ENCODE results near the gene TCF15.

TCF15 gene

DNA sequence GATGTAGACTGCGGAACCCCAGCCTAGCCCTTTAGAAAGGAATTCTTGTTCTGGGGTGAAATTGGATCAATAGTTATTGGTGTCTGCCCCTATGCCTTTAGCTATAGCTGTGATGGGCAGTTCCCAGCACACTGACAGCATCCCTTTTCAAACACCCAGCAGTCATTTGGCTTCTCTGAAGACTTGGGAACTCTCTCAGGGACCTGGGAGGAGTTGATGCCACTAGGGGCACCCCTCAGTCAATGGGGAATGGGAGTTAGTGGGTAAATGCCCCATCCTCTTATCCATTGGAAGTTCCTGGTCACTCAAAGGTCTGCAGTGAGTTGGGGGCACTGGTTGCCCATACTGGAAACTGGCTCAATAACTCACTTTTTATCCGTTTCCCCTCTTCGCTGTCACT is 34.9 kb downstream of the TCF15 start:
- ATAC-seq, result no peak

DNA sequence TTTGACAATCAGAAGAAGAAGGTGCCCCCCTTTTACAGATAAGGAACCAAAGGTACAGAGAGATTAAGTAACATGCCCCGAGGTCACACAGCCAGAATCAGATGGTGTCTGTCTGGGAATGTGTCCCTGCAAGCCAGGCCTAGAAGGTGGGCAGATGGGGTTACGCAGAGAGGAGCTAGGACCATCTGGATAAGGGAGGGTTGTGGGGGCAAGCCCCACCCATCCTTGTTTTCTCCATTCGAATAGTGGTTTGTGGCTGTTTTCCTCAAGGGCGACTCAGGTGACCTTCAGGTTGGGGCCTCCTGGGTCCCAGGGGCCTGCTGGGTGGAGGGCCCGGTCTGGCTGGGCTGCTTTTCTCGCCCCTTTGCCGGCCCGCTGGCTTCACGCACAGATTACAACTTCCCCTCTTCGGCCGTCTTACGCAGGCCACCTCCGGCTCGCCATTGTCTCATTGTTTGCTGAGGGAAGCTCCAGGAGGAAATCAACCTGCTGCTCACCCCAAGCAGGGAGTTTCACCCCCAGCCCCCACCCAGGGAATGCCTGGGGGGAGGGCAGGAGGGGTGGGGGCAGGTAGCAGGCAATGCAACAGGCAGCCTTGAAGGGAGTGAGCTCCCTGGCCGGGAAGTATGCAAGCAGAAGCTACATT is 35.7 kb downstream of the TCF15 start:
- ATAC-seq, result no peak

GRCh38 chr20:573414-574296 is 36.5 kb downstream of the TCF15 start:
- no peak for ATAC-seq

DNA sequence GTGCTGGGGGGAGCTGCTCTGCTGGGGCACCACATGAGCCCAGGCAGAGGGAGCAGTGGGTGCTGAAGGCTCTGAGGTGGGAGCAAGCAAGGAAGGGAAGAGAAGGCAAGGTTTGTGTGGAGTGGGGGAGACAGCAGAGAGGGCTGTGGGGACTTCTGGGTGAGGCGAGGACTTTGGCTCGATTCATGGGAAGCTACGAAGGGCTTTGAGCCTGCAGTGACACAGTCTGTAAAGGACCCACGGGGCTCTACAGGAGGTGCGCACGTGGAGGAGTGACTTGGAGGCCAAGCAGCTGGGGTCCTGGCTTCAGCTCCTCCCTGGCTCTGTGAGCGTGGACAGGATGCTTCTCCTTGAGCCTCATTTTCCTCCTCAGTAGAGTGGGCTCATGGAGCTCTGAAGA is 37.4 kb downstream of the TCF15 start:
- no peak for ATAC-seq

DNA sequence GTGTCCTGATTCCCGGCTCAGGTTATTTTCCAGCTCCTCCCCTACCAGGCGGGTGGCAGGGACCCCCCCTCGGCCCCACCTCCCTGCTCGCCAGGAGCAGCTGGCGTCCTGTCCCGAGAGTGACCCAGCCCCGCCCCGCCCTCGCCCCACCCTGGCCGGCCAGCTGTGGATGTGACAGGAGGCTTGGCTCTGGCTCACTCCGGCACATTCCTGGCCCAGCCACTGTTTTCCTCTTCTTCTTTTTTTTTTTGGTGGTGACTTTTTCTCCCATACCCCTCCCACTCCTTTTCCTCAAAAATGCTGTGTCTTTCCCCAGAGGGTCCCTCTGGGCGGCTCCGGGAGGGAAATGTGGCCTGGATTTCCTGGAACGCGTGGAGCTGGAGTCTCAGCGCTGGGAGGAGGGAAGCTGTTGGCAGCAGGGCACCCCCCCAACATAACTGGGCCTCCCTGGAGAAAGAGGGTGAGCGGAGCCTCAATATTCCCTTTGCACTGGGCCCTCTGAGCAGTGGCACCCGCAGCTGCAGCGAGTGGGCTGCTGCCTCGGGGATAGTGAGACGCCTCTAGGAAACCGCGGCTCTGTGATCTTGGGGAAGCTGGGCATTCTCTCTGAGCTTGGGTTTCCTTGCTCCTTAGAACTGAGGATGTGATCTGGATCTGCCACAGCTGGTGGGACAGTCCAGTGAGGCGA is 38.2 kb downstream of the TCF15 start:
- no peak for ATAC-seq

DNA sequence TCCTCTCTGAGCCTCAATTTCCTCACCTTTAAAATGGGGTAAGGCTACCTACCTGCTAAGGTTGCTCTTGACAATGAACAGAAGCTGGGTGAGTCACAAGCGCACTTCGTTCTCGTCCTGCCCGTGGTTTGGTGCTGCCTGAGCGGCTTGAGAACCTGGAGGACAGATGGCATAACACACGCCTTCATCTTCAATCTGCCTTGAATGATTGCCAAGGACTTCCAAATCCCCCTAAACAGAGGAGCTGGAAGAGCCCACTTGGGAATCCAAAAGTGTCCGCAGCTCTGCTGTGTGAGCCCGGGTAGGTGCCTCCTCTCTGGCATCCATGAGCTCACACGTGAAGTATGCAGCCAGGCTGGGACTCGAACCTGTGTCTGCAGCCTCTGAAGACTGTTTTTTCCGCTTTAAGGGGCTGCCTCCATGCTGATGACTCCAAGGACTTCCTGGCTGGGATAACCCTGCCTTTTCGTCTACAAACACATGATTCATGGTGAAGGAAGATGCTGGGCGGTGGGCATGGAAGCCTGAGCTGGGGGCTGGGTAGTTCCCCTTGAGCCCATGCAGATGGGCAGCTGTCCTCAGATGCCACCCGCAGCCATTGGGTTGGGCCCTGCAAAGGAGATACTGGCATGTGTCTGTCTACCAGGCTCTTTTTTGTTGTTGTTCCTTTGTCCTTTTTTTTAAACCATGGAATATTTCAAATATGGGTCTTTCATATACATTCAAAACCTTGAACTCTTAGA is 41.3 kb downstream of the TCF15 start:
- no peak for ATAC-seq

- peak in 1 of 2 donors; percentile 48 for ATAC-seq
These were observed 41.9 kb downstream of the TCF15 start for GRCh38 chr20:568097-568652.

GRCh38 chr20:564192-564591 is 45.9 kb downstream of the TCF15 start:
- no peak for ATAC-seq

- ATAC-seq, result no peak
These were observed 46.9 kb downstream of the TCF15 start for GRCh38 chr20:563187-563586.

DNA sequence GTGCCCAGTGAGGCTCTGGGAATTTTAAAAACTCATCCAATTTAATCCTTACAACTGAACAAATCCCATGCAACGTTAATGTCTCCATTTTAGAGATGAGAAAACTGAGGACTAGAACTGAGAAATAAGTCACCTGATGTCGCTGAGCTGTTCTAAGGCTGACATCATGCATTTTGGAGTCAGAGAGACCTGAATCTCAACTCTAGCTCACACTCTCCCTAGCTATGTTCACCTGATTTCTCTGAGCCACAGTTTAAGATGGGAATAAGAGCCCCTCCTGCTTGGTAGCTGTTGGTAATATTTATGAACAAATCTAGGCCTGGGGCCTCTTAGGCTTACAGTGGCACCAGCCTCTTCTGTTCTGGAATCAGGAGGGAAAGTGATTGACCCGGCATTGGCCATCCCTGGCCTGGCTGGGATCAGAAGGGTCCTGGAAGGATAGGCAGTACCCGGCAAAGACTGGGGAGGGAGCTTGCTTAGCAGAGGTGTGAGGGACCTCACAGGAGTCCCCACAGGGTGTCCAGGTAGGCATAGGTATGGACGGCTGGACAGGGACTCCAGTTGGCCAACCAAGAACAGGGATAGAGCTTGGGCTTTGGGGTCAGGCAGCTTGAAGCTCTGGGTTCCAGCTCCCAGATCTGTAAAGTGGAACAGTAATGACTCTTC is 47.7 kb downstream of the TCF15 start:
- no peak for ATAC-seq

- peak; percentile 56 to 70 for ATAC-seq
These were observed 48.5 kb downstream of the TCF15 start for GRCh38 chr20:561437-562231.

DNA sequence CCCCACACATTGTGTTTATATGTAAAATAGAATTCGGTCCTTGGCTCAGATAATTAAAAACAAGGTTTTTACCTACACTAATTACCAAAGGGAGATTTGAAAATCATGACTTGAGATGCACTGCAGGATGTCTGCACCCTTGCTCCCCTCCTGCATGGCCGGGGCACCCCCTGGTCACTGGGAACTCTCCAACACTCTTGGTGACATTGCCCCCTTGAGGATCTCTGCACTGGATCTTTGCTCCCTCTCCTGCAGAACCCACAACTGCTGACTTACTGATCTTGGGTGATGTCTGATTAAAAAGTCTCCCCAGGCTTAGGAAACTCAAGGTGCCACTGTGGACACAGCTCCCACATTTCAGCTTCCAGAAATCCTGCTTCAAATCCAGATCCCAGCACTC is 49.4 kb downstream of the TCF15 start:
- no peak for ATAC-seq

DNA sequence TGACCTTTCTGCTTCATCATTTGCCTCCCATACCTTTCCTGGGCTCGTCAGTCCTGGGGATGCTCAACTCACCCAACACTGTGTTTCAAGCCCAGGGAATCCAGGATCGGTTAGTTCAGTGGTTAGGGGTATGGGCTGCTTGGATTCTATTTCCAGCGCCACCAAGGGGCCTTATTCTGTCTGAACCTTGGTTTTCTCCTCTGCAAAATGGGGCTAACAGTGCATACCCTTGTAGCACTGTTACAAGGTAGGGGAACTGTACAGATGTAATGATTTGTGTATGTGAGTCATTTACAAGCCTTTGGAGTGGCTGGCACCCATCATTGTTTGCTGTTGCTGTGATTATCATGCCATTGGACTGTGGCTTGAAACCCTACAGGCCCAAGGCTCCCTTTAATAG is 52.0 kb downstream of the TCF15 start:
- no peak for ATAC-seq

GRCh38 chr20:556984-557383 is 53.1 kb downstream of the TCF15 start:
- no peak for ATAC-seq

DNA sequence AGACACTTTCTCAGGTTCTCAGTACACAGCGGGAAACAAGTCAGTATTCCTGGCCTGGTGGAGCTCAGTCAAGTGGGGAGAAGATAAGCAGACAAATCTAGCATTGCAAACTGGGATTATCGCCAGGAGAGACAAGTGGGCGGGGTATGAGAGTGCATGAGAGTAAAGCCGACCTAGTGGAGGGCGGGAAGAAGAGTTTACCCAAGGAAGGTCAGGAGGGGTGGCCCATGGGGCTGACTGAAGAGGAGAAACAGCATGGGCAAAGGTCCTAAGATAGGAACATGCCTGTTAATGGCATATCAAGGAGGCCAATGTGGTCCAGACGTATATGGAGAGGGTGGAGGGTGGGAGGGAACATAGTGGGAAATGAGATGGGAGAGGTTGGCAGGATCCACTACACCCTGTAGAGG is 54.1 kb downstream of the TCF15 start:
- no peak for ATAC-seq

All from activated CD4-positive, CD25-positive, alpha-beta regulatory T cell treated with anti-CD3 and anti-CD28 coated beads, Interleukin-2, amount 50 U/mL, for 24 hours (primary cell).